ENCODE results near the gene CLCNKB. TPM values are rescaled to one million over a fixed set of nuclear protein-coding genes. Genes with fewer than 3 reads are reported as not detected.
"Not testable (repeated sequence)": the region's sequence is repeated elsewhere in the genome, so short reads cannot be mapped to it uniquely, and the experiment has no call there.

The CLCNKB gene
- total RNA-seq, 1 donor from 2014 or later = 2.2 TPM

GRCh38 chr1:16051039-16051438 is 7.5 kb downstream of the CLCNKB start:
- intact Hi-C loops (cut with DNase I) = no loop called here
- ATAC-seq (no peak), DNase-seq (ENCODE audit: missing footprints) (no peak)

- intact Hi-C loops (cut with DNase I); DNase-seq (ENCODE audit: missing footprints); ATAC-seq: not testable (repeated sequence)
Measured at GRCh38 chr1:16051949-16052348, 8.4 kb downstream of the CLCNKB start.

GRCh38 chr1:16053781-16054502 is 10.4 kb downstream of the CLCNKB start:
- intact Hi-C loops (cut with DNase I) = no loop called here
- DNase-seq (ENCODE audit: missing footprints) (no peak), ATAC-seq (no peak)

GRCh38 chr1:16054598-16055540 is 11.3 kb downstream of the CLCNKB start:
- DNase-seq (ENCODE audit: missing footprints) (no peak), ATAC-seq (no peak)
- intact Hi-C loops (cut with DNase I) = loop anchor here (5.0 kb wide), 1 partner anchor 263 kb away; no protein-coding TSS in a partner anchor

GRCh38 chr1:16055613-16056520 is 12.3 kb downstream of the CLCNKB start:
- intact Hi-C loops (cut with DNase I) = loop anchor here (1.0 to 5.0 kb wide), 2 partner anchors 47 to 264 kb away; no protein-coding TSS in a partner anchor
- ATAC-seq (peak; percentile 71), DNase-seq (ENCODE audit: missing footprints) (peak; percentile 93)

GRCh38 chr1:16056521-16056912 is 12.9 kb downstream of the CLCNKB start:
- not testable (repeated sequence) for ATAC-seq; DNase-seq (ENCODE audit: missing footprints)
- intact Hi-C loops (cut with DNase I) = loop anchor here (1.0 to 5.0 kb wide), 2 partner anchors 47 to 264 kb away; no protein-coding TSS in a partner anchor

- intact Hi-C loops (cut with DNase I) = loop anchor here (5.0 kb wide), 1 partner anchor 265 kb away; no protein-coding TSS in a partner anchor
- ATAC-seq = peak; percentile 17
- not testable (repeated sequence) for DNase-seq (ENCODE audit: missing footprints)
Measured at GRCh38 chr1:16057314-16057915, 13.8 kb downstream of the CLCNKB start.

- DNase-seq (ENCODE audit: missing footprints); ATAC-seq: not testable (repeated sequence)
- intact Hi-C loops (cut with DNase I) = loop anchor here (5.0 kb wide), 1 partner anchor 266 kb away; no protein-coding TSS in a partner anchor
Measured at GRCh38 chr1:16058394-16059120, 15.0 kb downstream of the CLCNKB start.

GRCh38 chr1:16061266-16061665 is 17.7 kb downstream of the CLCNKB start:
- DNase-seq (ENCODE audit: missing footprints) = no peak
- ATAC-seq = no peak
- intact Hi-C loops (cut with DNase I) = no loop called here

- not testable (repeated sequence) for ATAC-seq; DNase-seq (ENCODE audit: missing footprints)
- intact Hi-C loops (cut with DNase I) = loop anchor here (2.0 kb wide), 1 partner anchor 21 kb away; no protein-coding TSS in a partner anchor
Measured at GRCh38 chr1:16061989-16062686, 18.6 kb downstream of the CLCNKB start.

- intact Hi-C loops (cut with DNase I) = loop anchor here (2.0 kb wide), 1 partner anchor 22 kb away; no protein-coding TSS in a partner anchor
- not testable (repeated sequence) for DNase-seq (ENCODE audit: missing footprints); ATAC-seq
Measured at GRCh38 chr1:16062687-16063075, 19.1 kb downstream of the CLCNKB start.

- no peak for DNase-seq (ENCODE audit: missing footprints)
- intact Hi-C loops (cut with DNase I) = loop anchor here (2.0 kb wide), 1 partner anchor 23 kb away; no protein-coding TSS in a partner anchor
- ATAC-seq = no peak
Measured at GRCh38 chr1:16063226-16063829, 19.7 kb downstream of the CLCNKB start.

- DNase-seq (ENCODE audit: missing footprints) (no peak), ATAC-seq (no peak)
- intact Hi-C loops (cut with DNase I) = loop anchor here (2.0 kb wide), 1 partner anchor 23 kb away; no protein-coding TSS in a partner anchor
Measured at GRCh38 chr1:16063921-16064320, 20.3 kb downstream of the CLCNKB start.

GRCh38 chr1:16064536-16065268 is 21.1 kb downstream of the CLCNKB start:
- DNase-seq (ENCODE audit: missing footprints) = no peak

GRCh38 chr1:16065269-16065576 is 21.6 kb downstream of the CLCNKB start:
- DNase-seq (ENCODE audit: missing footprints) = no peak
- ATAC-seq = no peak
- intact Hi-C loops (cut with DNase I) = no loop called here

More at GRCh38 chr1:16064536-16065268, 21.1 kb downstream of the CLCNKB start:
- ATAC-seq = no peak
- intact Hi-C loops (cut with DNase I) = no loop called here
